Measurements from ENCODE around the gene BMF.
"Not testable (repeated sequence)": the region's sequence is repeated elsewhere in the genome, so short reads cannot be mapped to it uniquely, and the experiment has no call there.

BMF gene

DNA sequence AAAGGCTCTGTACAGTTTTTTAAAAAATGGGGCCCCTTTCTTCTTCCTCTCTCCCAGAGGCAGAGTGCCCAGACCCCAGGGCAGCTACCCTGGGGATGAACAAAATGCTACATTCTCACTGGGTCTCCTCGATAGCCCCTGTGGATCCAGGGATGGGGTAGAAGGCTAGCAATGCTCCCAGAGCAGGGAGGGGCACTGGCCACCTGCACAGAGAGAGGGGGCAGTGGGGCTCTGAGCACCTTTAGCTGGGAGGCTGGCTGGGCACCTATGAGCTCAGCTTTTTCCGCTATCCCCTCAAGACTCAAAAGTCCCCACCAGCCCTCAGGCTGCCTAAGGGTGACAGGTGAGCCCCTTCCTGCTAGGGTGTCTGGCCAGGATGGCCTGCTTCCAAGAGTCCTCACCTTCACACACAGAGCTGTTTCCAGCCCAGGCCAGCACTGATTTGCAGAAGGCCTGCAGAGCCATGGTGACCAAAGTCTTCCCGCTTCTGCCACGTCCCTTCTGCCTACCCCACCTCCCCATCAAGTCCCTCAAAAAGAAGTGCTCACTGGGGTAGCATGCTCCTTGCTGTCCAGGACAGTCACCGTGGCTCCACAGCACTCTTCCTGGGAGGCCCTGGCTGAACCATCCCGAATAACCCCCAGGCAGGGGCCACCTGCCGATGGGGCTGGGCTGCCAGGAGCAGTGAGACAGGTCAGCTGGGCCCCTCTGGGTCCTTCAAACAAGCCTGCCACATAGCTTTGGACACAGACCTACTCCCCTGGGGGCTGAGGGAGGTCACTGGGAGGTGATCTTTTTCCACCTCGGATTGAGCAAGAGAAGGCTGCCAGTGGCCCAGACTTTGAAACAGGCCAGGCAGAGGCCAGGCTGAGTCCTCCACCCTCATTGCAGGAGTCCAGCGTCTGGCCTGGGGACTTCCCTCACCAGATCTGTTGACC lies 20.4 kb downstream of the BMF start:
- no peak for DNase-seq

DNA sequence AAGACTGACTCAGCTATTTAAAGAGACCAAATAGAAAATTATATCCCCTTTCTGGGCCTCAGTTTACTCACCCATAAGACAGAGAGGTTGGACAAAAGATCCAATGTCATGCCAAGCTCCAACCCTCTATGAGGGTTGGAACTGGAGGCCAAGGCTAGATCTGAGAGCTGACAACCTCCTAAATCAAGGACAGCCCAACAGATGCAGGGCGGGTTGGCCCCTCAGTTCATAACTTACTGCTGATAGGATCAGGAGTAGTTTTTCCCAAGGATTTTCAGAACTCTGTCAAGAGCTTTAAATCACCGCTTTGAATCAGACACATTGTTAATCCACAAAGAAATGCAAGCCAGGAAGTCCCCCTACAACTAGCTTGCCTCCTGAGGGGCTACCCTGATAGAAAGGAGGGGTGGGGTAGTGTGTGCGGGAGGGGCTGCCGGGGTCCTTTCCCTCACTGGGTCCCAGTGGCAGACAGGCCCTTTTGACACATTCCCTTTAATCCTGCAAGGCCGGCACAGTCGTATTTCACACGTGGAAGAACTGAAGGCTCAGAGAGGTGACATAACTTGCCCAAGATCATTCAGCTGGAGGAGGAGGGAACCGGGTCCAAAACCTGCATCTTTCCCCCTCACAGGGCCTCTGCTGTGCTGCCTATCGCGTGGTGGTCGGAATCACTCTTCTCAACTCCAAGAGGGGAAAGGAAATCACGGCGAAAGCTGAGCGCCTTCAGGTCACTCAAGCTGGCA lies 21.4 kb downstream of the BMF start:
- DNase-seq, result no peak

DNA sequence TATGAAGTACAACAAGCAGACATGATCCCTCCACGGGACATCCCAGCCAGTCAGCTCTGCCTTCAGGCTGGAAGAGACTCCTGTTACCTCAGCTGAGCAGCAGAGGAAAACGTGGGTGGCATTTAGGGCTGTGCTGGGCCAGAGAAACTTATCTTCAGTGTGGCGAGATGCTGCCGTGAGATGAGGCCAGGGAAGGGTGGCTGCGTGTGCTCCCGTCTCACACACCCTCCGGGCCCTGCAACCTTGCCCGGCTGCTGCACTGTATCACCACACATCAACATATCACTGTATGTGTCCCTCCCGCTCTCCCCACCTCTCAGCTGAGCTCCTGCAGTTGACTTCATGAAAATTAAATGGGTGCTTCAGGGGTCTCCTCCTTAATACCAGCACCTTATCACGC lies 23.4 kb downstream of the BMF start:
- DNase-seq, result no peak

DNA sequence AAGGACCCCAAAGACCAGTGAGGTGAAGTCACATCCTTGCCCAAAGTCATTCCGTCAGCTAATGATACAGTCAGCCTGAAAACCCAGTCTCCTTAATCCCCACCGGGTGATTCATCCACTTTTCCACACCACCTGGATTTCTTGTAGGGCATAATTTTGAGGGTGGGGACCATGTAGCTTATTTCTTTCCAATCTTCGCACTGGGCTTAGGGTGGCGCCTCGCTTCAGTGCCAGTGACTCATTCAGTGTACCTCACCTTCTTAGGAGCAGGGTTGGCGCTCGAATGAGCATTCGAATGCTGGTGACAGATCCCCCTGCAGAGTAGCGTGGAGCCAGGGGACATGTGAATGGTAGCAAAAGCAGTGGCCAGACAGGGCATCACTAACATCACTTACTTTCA lies 24.0 kb downstream of the BMF start:
- no peak for DNase-seq

DNA sequence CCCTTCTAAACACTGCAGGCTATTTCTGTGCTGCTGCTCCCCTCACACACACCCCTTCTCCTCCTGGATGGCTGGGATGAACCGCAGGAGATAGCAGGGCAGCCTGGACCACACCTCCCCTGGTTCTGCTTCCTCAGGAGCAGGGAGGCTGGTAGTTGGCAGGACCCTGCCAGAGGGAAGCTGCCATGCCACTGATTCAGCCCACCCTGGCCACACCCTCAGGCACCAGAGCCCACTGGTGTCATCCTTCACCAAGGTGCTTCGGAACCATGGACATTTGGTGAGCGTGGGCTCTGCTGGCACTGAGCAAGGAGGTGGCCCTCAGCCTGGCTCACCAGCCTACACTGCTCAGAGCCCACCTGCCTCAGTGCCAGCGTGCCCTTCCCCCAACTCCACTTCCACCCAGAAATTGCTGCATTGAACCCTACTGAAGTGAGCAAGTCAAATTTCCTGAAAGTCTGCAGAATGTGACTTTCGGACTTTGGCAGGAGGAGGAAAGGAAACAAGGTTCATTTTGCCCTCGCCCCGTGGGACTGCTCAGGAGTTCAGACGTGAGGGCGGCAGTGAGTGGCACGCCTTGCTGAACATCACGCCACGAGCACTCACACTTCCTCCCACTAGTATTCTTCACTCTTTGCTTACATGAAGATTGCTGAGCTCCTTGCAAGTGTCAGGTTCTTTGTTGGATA lies 26.3 kb downstream of the BMF start:
- DNase-seq, result no peak

DNA sequence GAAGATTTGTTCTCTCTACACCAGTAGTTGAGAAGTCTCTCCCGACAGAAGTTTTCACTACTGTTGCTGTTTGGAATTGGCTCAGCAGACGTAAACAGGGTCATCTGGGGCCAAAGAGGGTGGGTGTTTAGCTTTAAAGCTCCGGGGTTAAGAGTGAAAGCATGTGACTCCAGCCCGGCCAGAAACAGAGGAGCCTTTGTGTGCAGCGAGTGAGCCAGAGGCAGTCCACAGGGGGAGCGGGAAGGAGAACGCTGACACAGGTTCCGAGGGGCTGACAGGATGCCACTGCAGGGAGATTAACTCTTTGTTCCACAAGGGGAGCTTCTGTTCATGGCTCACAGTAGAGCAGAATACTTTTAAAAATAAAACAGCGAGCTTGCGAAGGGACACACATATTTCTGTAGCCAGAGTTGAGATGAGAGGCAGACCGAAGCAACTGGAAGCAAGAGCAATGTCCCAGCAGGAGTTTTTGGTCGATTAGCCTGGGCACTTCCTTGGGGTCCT lies 26.9 kb downstream of the BMF start:
- no peak for DNase-seq

DNA sequence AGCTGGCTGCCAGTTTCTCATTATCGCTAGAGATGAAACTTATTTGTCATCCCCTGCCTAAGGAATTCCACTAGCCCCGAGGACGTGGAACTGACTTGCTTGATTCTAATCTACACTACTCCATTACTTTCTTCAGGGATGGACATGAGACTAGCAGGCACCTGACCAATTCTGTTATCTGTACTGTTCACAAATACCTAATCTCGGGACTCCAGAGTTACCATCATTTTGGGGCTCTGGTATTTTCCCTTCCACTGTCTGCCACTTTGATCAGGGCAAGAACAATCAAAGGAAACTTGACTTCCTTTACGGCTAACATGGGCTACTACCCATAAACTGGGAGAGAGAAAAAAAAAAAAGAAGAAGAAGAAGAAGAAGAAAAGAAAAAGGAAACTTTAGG lies 27.8 kb downstream of the BMF start:
- no peak for DNase-seq

DNA sequence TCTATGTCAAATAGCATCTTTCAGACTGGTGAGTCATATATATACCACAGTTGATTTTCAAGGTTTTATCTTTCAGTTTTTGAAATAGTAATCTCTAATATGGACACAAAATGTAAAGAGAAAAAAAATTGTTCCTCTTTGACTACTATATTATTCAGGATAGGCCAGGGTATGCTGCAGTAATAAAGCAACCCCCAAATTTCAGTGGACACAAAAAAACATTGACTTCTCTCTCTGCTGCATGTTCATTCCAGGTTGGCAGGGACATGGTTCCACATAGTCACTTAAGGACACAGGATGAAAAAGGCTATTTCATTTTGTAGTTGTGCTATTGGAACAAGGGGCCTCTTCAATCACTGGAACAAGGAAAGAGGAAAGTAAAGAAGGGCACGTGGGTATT lies 28.6 kb downstream of the BMF start:
- no peak for DNase-seq

DNA sequence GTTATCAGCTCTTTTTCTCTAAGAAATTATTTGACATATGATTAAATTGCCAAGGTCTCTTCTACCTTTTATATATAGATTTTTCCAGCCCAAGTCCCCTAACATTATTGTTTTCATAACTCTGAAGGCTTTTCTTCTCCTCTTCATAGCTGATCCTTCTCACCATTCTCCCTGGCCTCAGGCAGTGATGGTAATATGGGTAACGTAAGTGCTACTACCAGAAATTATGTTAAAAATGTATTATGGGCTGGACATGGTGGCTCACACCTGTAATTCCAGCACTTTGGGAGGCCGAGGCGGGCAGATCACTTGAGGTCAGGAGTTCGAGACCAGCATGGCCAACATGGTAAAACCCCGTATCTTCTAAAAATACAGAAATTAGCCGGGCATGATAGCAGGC lies 29.2 kb downstream of the BMF start:
- DNase-seq, result no peak

DNA sequence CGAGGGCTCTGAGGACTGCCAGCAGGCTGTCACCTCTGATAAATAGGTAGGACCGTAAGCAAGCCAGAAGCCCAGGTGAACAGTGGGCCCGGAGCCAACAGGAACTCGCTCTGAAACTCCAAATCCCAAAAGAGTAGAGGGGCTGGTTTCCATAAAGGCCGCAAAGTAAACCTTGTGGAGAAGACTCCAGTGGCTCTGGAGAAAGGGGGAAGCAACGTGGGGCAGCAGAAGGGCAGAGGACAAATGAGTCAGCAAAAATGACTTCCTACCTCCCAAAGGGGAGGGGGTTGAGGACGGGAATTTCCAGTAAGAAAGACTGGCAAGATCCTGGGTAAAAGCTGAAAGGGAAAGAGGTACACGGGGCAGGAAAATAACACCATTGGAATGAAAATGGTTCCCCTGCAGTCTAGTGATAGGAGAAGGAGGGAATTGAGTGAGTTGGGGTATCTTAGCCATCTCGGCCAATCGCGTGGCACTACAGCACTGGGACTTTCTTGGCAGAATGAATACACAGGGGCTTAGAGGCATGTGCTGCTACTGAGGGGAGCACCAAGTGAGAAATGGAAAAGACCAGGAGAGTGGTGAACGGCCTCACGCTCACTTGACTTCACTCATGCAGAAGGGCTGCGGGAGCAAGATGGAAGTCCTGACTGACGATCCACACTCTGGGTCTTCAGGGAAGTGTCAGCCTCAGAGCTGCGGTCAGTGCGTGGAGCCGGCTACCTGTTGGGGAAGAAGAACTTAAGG lies 33.2 kb downstream of the BMF start:
- no peak for DNase-seq

DNA sequence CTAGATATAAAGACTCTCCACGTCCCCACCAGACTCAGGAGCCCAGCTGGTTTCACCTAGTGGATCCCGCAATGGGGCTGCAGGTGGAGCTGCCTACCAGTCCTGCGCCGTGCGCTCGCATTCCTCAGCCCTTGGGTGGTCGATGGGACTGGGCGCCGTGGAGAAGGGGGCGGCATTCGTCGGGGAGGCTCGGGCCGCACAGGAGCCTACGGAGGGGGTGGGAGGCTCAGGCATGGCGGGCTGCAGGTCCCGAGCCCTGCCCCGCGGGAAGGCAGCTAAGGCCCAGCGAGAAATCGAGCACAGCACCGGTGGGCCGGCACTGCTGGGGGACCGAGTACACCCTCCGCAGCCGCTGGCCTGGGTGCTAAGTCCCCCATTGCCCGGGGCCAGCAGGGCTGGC lies 34.0 kb downstream of the BMF start:
- not testable (repeated sequence) for DNase-seq

DNA sequence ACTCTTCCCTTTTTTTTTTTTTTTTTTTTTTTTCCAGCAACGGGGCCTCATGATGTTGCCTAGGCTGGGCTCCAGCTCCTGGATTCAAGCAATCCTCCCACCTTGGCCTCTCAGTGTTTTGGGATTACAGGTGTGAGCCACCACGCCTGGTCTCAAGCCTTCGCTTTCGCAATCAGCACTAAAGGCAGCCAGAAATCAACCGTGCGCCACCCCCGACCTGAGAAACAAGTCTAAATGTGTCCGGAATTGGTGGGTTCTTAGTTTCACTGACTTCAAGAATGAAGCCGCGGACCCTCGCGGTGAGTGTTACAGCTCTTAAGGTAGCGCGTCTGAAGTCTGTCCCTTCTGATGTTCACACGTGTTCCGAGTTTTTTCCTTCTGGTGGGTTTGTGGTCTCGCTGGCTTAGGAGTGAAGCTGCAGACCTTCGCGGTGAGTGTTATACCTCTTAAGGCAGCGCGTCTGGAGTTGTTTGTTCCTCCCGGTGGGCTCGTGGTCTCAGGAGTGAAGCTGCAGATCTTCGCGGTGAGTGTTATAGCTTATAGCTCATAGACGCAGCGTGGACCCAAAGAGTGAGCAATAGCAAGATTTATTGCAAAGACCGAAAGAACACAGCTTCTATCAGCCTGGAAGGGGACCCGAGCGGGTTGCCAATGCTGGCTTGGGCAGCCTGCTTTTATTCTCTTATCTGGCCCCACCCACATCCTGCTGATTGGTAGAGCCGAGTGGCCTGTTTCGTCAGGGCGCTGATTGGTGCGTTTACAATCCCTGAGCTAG lies 34.8 kb downstream of the BMF start:
- DNase-seq, result not testable (repeated sequence)

DNA sequence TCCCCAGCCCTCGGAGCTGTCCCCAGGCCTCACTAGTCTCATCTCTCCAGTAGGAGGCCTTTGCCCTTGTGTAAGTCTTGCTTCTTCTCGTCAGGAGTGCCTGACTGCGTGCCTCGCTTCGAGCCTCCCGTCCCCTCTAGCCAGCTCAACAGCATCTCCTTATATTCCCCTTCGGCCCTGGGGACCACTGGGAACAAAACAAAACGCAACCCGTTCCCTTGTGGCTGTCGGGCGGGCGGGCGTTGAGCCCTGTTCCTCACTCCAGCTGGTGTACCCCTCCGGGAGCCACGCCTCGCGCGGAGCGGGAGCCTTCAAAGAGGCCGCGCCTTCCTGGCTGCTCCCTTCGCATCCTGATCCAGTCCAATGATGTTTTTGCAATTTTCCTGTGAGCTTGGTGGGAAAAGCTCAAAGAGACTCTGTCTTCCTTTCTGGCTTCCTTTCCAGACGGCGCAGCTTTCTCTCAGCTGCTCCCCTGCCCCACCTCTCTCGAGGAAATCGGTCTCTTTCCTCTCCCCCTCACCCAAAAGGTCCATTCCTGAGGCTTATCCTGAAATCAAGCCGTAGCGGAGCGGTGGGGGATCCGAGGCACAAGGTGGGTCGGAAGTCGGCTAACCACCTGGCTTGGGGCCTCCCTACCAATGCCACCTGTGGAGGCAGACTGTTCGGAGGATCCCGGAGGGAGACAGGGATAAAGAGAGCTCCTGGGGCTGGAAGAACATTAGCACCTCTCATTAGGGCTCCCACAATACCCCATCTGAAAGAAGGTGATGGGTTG lies 36.3 kb downstream of the BMF start:
- no peak for DNase-seq

DNA sequence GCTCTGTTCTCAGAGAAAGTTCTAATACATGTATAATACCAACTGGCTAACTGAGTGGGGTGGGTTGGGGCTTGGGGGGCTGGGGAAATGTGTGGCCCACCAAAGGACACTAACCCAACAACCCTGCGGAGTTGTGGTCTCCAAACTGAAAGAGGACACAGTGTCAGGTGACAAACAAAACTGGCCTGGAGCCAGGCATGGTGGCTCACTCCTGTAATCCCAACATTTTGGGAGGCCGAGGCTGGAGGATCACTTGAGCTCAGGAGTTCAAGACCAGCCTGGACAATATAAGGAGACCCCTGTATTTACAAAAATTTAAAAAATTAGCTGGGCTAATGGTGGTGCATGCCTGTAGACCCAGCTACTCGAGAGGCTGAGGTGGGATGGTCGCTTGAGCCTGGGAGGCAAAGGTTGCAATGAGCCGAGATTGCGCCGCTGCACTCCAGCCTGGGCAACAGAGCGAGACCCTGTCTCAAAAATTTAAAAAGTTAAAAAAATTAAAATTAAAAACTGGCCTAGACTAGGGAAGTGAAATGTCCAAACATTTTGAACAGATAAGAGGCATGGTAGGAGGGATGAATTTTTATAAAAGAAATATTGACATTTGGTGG lies 38.0 kb downstream of the BMF start:
- no peak for DNase-seq

DNA sequence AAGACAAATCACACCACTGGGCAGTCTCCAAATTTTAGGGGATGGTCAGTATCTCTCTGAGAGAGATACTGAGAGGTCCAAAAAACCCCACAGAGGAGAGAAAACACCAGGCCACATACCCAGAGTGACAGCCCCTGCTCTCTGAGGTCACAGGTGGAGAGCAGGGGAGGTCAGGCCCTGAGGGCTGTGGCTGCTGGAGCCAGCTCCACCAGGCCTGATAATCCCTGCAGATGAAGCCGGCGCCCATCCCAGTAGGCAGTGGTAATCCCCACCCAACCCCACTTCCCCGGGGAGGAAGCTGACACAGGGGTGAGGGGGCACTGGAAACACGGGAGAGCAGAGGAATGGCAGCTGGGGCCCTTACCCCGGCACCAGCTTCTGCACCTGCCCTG lies 38.5 kb downstream of the BMF start:
- no peak for DNase-seq

DNA sequence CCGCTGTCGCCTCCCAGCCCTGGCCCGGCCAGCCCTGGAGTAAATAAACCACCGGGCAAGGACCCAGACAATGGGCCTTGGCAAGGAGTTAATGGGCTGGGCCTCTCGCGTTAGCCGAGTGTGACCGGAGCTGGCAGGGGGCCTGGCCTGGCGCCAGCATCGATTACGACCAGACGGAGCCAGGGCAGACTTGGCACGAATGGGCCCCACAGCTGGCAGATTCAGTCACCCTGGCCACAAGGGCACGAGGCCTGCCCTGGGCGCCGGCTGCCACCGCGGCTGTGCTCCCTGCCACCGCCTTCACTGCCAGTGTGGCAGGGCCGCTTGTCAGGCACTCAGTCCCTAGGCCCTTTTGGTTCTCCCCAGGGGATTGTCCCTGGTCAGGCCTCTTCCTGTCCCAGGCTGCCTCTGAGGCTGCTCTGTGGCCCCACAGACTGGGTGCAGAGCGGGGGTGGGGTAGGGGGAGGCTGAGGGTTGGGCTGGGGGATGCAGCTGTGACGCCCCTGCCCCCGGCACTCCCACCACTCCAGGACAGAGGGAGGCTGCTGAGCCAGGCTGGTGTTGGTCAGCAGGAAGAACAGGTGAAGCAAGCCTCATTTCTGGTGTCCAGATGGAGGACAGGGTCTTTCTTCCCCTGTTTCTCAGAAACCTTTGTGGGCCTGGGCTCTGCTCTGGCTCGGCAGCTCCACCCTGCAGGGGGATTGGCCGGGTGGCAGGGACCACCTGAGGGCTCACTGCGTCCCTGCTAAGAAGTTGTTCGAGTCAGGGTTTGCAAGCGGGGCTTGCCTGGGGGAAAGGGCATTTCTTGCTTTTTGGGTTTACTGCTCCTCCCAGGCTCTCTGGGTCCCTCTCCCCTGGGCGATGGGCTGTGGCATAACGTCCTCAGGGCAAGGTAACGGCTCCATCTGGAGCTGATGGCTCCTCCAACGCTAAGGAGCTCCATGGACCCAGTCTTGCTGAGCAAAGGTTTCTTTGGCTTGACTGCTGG lies 39.2 kb downstream of the BMF start:
- peak; percentile 75 for DNase-seq

DNA sequence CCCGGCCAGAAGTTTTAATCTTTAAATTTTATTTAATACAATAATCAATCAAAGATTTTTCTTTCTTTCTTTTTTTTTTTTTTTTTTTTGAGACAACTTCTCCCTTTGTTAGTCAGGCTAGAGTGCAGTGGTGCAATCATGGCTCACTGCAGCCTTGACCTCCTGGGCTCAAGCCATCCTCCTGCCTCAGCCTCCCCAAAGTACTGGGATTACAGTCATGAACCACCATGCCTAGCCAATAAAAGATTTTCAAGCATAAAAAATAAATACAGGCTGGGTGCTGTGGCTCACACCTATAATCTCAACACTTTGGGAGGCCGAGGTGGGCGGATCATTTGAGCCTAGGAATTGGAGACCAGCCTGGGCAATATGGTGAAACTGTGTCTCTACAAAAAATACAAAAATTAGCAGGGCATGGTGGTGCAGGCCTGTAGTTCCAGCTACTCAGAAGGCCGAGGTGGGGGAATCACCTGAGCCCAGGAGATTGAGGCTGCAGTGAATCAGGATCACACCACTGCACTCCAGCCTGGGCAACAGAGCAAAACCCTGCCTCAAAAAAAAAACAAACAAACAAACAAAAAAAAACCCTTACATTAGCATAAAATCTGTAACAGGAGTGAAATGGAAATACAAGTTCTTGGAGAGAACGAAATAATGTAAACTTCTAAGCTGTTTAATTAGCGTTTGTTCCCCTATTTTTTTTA lies 40.6 kb downstream of the BMF start:
- no peak for DNase-seq

DNA sequence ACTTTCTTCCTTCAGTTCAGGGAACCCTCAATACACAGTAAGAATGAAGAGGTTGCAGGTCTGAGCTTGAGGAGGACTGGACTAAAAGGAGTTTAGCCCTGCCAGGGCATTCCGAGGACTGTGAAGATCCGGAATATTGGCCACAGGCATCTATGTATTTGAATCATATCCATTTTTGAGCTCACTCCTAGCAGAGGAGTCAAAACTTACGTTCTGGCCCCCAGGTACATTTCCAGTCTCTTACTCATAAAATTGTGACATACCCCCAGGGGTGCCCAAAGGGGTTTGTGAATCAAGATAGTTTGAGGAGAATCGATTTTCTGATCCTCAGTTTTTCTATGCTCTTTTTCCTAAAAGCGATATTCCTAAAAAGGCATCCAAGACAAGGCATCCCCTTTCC lies 42.1 kb downstream of the BMF start:
- DNase-seq, result no peak

DNA sequence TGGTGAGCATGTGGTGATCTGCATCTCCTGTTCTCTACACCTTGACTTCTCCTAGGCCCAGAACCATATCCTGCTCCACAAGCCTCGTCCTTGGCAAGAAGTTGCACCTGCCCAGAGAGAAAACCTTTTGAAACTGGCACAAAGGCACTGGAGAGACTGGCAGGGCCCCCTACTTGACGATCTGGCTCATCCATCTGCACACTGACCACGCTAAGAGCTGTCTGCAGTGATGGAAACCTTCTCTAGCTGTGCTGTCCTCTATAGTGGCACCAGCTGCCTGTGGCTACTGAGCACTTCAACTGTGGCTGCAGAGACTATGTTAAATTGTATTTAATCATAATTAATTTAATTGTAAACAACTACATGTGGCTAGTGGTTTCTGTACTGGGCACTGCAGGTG lies 43.5 kb downstream of the BMF start:
- no peak for DNase-seq

Measured in NCI-H1436 (cell line).